NCI-H1436 treated with DMSO at 0.1 percent for 48 hours (cell line): ENCODE data around the gene WFDC1.

Experiments used
- DNase-seq: peaks from one replicate; lab custom pipeline; 2025; lab: John Stamatoyannopoulos, UW

Gene WFDC1

DNA sequence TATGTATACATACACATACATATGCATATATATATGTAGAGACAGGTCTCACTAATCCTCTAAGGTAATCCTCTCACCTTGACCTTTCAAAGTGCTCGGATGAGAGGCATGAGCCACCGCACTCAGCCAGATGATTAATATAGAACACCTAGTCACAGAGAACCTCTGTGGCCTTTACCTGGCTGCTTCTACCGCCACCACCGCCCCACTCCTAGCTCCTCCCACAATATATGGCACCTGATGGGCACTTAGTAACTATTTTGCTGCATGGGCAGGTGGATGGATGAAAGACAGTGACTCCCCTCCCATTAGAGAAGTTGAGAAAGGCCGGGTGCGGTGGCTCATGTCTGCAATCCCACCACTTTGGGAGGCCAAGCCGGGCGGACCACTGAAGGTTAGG is 57.0 kb downstream of the WFDC1 start:
- DNase-seq, result no peak

- DNase-seq, result no peak
Observed at GRCh38 chr16:84354306-84354705, 59.6 kb downstream of the WFDC1 start.

GRCh38 chr16:84355149-84355548 is 60.5 kb downstream of the WFDC1 start:
- DNase-seq, result no peak

DNA sequence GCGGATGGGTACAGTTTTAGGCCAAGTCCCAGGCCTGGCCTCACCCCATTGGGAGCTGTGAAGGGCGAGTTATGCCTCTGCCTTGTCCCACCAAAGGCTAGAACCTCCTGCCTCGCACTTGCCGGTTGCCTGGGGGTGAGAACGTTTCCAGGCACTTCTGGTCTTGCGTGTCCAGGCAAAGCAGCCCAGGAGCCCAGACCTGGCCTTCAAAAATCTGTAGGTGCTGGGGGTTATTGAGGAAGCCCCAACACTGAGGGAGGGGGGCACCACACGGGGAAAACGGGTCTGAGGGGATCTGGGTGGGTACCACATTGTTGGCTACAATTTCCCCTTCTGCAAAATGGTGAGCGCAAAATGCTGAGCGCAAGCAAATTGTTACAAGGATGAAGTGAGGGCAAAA is 61.5 kb downstream of the WFDC1 start:
- DNase-seq, result no peak

DNA sequence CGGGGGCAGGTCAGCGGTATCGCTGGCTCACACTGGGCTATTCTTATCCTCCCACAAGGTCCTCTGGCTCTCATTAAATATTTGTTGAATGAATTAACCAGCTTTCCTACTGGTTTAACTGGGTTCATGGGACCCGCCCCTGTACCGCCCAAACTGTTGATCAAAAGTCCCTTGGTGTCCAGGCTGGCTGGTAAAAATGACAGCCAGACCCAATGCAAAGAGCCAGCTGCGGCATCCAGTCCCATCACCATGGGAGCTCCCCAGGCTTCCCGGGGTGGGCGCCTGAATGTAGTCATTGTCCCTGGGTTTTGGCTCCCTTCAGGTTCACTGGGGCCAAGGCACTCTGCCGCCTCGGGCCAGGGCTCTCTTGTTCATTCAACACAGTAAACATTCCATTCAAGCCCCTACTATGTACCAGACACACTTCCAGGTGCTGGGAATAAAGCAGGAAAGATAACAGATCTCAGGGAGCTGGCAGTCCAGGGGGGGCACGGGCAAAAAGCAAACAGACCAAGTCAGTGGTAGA is 62.0 kb downstream of the WFDC1 start:
- no peak for DNase-seq

GRCh38 chr16:84357191-84357651 is 62.5 kb downstream of the WFDC1 start:
- no peak for DNase-seq

GRCh38 chr16:84358601-84359295 is 64.1 kb downstream of the WFDC1 start:
- no peak for DNase-seq

DNA sequence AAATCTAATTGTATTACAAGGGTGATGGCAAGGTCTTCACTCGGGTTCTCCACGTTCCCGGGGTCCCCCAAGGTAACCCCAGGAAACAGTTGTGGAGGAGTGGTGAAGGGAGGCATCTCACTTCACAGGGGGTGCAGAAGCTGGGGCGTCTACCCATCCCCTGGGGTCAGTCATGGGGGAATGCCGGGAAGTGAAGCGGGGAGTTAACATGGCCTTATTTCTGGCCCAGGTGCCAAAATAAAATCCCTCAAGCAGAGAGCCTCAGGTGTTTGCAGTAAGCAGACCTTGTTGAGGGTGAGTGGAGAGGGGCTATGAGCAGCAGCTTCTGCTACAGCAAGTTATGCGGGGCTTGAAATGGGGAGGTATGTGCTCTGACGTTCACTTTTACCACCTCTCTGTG is 64.6 kb downstream of the WFDC1 start:
- no peak for DNase-seq

DNA sequence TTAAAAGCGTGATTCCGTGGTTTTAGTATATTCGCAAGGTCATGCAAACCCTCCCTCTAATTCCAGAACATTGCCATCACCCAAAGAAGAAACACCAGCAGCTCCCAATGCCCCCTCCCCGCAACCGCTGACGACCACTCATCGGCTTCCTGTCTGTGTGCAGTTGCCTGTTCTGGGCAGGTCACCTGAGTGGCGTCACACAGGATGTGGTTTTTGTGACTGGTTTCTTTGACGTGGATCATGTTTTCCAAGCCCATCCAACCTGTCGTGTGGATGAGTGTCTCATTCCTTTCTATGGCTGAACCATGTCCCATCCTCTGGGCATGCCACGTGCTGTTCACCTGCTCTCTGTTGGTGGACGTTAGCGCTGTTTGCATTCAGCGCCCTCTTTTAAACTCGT is 65.5 kb downstream of the WFDC1 start:
- no peak for DNase-seq

- no peak for DNase-seq
Observed at GRCh38 chr16:84360748-84361147, 66.1 kb downstream of the WFDC1 start.

DNA sequence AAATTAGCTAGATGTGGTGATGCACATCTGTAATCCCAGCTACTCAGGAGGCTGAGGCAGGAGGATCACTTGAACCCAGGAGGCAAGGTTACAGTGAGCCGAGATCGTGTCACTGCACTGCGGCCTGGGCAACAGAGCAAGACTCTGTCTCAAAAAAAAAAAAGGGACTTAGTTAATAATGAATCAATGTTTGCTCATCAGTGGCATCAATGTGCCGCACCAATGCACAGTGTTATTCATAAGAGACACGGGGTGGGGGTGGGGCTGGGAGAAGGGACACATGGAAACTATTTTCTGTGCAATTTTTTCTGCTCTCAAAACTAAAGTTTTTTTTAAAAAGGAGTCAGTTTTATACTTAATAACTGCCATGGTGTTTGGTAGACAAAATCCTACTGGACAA is 66.9 kb downstream of the WFDC1 start:
- no peak for DNase-seq

DNA sequence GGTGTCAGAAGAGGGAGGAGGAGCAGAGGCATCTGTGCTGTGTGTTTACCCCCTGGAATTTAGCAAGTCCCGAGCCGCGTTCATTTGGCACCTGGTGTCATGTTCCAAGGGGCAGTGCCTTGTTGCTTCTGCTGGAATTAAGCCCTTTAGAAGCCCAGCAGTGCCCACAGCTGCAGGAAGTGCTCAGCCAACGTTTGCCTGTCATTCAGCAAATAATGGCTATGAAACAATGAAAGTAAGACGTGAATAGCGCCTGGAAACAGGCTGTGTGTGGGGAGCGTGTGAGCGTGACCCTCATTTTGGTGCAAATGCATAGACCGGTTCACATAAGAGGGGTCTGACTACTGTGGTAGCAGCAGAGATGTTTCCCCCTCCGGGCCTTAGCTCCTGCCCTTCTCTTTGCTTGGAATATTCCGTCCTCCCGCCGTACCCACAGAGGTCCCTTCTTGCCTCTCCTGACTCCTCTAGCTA is 67.8 kb downstream of the WFDC1 start:
- DNase-seq, result no peak

- no peak for DNase-seq
Observed at GRCh38 chr16:84366208-84366607, 71.5 kb downstream of the WFDC1 start.

DNA sequence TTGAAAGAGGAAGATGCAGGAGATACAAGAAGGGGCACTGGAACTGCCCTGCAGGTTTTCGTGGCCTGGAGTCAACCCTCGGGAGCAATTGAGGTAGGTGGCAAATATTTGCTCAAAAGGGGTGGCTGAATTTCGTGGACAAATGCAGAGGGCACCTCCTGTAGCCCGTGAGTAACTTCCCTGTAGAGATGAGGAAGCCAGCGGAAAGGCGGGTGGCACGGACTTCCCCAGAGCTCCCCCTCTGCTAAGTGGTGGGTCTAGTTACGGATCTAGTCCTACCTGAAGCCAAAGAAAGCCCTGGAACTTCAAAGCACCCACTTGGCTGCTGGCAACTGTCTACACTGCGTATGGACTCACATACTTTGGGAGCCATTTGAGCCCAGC is 72.6 kb downstream of the WFDC1 start:
- no peak for DNase-seq

- DNase-seq, result no peak
Observed at GRCh38 chr16:84367750-84368307, 73.2 kb downstream of the WFDC1 start.

DNA sequence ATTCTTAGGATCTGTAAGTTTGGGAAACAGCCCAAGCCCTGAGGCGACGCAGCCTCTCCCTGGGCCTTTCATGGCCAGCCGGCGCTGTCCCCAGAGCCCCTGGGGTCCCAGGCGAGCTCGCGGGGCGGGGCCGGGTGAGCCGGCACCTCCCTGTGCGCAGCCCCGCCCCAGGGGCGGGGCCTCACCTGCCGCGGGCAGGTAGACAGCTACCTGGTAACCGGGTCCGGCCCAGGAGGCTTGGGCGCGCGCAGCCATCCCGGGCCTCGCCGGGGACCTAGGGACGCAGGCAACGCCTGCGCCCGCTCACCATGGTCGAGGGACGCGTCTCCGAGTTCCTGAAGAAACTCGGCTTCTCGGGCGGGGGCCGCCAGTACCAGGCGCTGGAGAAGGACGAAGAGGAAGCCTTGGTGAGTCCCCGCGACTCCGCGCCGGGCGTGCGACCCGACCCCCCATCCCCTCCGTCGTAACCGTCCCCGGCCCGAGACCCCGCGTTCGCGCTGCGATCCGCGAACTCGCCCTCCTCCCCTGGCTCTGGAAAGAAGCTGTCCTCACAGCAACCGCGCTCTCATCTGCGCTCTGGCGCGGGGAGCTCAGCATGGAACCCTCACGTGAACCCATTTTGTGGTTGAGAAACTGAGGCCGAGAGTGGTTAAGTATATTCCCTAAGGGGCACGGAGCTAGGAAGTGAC is 73.8 kb downstream of the WFDC1 start, which contains the start of gene ATP2C2:
ATP2C2 (plus strand) TSS at position 231 of the 689 bp plus-strand sequence; CDS start at position 309, 78 bp downstream.
- no peak for DNase-seq

- DNase-seq, result no peak
Observed at GRCh38 chr16:84369105-84369504, 74.4 kb downstream of the WFDC1 start.

- no peak for DNase-seq
Observed at GRCh38 chr16:84369938-84370627, 75.4 kb downstream of the WFDC1 start.

DNA sequence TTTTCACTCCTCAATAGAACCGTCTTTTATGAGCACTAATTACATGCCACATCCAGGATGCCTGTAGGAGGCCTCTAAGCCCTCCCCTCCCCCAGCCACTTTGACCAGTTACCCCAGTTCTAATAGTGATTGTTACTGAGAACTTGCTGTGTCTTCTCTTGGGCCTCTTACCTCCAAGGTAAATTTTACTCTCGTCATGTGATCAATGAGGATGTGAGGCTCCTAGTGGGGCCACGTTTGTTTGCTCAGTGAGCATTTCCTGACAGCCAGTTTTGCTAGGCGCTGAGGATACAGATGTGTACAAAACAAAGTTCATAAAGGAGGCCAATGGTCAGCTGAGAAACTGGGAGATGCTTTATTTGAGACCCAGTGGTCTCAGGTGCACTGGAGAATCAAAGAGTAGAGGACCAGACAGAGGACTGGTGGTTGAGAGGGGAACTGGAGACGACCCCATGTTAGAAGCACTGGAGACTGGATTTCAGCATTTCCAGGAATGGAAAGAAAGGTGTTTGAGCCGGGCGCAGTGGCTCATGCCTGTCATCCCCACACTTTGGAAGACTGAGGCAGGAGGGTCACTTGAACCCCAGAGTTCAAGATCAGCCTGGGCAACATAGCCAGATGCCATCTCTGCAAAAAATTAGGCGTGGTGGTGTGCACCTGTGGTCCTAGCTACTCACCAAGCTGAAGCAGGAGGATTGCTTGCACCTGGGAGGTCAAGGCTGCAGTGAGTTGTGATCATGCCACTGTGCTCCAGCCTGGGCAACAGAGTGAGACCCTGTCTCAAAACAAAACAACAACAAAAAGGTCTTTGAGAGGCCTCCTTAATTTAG is 76.3 kb downstream of the WFDC1 start:
- no peak for DNase-seq

GRCh38 chr16:84371553-84371865 is 76.8 kb downstream of the WFDC1 start:
- no peak for DNase-seq

- DNase-seq, result no peak
Observed at GRCh38 chr16:84373907-84374489, 79.3 kb downstream of the WFDC1 start.
